Ectodermal cell (in vitro differentiated cells): Measurements from ENCODE around the gene ABHD14A.

Experiments used
- H3K27ac ChIP-seq: 2 replicates; pipeline ENCODE4 v1.7.0; 2013; ENCODE audit warnings: mild to moderate bottlenecking, low read depth, low read length; ENCODE audit not compliant: insufficient read depth, poor library complexity, severe bottlenecking
- H3K27me3 ChIP-seq: 2 replicates; pipeline ENCODE4 v1.7.0; 2013; ENCODE audit warnings: mild to moderate bottlenecking, low read length; ENCODE audit not compliant: insufficient read depth, control insufficient read depth, poor library complexity, severe bottlenecking
- H3K36me3 ChIP-seq: one replicate; pipeline ENCODE4 v1.7.0; 2013; ENCODE audit warnings: low read length; ENCODE audit not compliant: control insufficient read depth, insufficient read depth
- H3K4me1 ChIP-seq: one replicate; pipeline ENCODE4 v1.7.0; 2013; ENCODE audit warnings: low read length; ENCODE audit not compliant: control insufficient read depth, insufficient read depth
- H3K4me3 ChIP-seq: 2 replicates; pipeline ENCODE4 v1.7.0; 2013; ENCODE audit warnings: low read depth, low read length, control low read depth; ENCODE audit not compliant: insufficient read depth
- H3K9me3 ChIP-seq: 2 replicates; pipeline ENCODE4 v1.7.0; 2013; ENCODE audit warnings: mild to moderate bottlenecking, low read length, moderate library complexity; ENCODE audit not compliant: control insufficient read depth
- WGBS, 2 experiments: methylation state at CpG; one replicate each; pipeline ENCODE4 v1.1.7; 2013; ENCODE audit warnings: missing lambda C conversion rate in 2 of 2; 5-methylcytosine and 5-hydroxymethylcytosine counted together

ABHD14A gene

DNA sequence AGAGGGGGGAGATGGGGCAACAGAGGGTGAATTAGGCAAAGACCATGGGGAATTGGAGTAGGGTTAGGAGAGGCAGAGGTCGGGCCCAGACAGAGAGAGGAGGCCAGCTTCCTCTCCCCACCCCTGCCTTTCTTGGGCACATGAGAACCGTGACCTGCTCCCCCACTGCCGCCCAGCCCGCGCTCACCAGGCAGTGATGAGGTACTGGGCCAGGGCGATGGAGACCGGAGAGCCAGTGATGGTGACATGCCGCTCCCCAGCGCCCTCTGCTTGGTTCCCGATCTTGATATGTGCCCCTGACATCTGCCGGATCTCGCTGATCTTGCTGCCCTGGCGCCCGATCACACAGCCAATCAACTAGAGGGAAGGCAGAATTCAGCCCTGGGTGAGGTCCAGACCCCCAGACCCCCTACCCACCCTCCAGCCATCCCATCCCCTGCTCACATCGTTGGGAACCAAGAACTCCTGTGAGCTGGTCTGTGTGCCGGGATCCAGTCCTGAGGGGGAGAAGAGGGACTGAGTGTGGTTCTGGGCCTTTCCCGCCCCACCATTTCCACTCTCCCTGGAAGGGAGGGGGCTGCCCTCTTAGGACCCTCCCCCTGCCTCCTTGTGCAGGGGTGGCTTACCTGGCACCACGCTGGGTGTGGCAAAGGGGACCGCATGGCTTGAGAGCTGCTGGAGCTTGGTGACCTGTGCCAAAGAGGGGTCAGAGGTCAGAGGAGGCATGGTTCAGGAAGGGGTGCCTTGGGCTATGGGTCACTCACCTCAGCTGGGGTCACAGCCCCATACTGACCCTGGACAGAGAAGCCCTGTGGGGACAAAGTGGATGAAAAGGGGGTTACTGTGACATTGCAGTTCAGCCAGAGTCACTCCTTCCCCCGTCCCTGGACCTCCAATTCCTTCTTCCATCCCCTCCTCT, 16.0 kb upstream of the ABHD14A start:
- H3K4me3 ChIP-seq = no peak overlapping the region
- H3K4me1 ChIP-seq = peaks cover 17% of the 10 kb centered on the region
- no peak overlapping the region for H3K27ac ChIP-seq
- peaks cover 23% of the 10 kb centered on the region for H3K36me3 ChIP-seq
- 94% methylated on average over 20 of the region's 20 CpGs for WGBS, 2 experiments
- peaks cover 33% of the 10 kb centered on the region for H3K27me3 ChIP-seq
- no peaks in the 10 kb centered on the region for H3K9me3 ChIP-seq

DNA sequence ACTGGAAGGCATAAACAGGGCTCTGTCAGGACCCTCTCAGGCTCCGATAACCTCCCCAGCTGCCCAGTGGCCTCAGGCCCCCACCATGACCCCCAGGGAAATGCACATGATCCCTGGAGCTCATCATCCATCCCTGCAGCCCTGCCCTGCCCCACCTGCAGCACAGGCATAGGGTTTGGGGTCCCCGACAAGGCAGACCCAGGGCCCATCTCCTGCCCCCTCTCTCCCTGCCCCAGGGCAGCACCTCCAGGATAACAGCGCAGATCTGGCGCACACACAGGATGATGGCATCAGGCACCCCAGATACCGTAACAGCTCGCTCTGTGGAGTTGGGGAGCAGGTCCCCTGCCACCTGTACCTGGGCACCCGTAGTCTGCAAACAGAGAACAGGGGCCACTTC, 15.2 kb upstream of the ABHD14A start:
- Histone ChIP-seq H3K27me3 (peaks cover 25% of the 10 kb centered on the region), H3K9me3 (no peaks in the 10 kb centered on the region)
- WGBS, 2 experiments = 95 to 97% methylated on average over 7 of the region's 7 CpGs

DNA sequence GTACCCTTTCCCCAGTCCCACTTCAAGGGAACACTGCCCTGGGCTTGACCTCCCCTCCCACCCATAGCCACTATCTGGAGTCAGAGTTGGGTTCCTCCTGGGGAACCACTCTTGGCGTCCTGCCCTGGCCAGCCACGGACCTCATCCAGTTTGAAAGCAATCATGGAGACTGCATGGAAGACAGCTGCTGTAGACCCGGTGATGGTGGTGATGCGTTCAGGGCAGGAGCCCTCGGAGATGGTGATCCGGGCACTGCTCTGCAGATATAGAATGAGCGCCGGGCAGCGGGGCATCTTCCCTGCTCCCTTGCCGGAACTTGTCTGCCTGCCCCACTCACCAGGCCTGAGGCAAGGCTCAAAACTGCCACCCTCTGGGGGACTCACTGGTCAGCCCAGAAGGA, 14.5 kb upstream of the ABHD14A start:
- H3K9me3 ChIP-seq = no peaks in the 10 kb centered on the region
- peaks cover 23% of the 10 kb centered on the region for H3K36me3 ChIP-seq
- no peak overlapping the region for H3K27ac ChIP-seq
- 95 to 96% methylated on average over 10 of the region's 10 CpGs for WGBS, 2 experiments
- no peak overlapping the region for H3K4me3 ChIP-seq
- H3K4me1 ChIP-seq = peaks cover 31% of the 10 kb centered on the region
- H3K27me3 ChIP-seq = peaks cover 17% of the 10 kb centered on the region

More for the DNA sequence above, 15.2 kb upstream of the ABHD14A start:
- no peak overlapping the region for H3K4me3 ChIP-seq
- peaks cover 25% of the 10 kb centered on the region for H3K4me1 ChIP-seq
- no peak overlapping the region for H3K27ac ChIP-seq
- H3K36me3 ChIP-seq = peaks cover 23% of the 10 kb centered on the region

DNA sequence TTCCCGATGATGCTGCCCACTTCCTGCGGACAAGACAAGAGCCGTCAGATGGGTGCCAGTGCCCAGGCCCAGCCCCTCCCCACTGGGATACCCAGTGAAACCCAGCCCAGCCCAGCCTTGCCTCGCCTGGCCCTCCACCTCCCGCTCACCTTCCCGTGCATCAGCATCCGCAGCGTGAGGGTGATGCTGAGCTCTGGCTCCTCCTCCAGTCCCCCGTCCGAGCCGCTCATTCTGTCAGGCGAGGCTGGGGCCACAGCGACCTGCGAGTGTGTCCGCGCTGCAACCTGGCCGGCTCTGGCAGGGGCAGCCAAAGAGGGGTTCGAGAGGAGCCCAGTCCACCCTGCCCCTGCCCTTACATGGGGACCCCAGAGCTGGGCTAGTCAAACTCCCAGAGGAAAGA, 13.9 kb upstream of the ABHD14A start:
- Histone ChIP-seq H3K4me1 (peaks cover 35% of the 10 kb centered on the region), H3K27me3 (peaks cover 11% of the 10 kb centered on the region), H3K36me3 (peaks cover 23% of the 10 kb centered on the region), H3K4me3 (no peak overlapping the region), H3K9me3 (no peaks in the 10 kb centered on the region), H3K27ac (no peak overlapping the region)
- WGBS, 2 experiments = 93 to 96% methylated on average over 18 of the region's 18 CpGs

DNA sequence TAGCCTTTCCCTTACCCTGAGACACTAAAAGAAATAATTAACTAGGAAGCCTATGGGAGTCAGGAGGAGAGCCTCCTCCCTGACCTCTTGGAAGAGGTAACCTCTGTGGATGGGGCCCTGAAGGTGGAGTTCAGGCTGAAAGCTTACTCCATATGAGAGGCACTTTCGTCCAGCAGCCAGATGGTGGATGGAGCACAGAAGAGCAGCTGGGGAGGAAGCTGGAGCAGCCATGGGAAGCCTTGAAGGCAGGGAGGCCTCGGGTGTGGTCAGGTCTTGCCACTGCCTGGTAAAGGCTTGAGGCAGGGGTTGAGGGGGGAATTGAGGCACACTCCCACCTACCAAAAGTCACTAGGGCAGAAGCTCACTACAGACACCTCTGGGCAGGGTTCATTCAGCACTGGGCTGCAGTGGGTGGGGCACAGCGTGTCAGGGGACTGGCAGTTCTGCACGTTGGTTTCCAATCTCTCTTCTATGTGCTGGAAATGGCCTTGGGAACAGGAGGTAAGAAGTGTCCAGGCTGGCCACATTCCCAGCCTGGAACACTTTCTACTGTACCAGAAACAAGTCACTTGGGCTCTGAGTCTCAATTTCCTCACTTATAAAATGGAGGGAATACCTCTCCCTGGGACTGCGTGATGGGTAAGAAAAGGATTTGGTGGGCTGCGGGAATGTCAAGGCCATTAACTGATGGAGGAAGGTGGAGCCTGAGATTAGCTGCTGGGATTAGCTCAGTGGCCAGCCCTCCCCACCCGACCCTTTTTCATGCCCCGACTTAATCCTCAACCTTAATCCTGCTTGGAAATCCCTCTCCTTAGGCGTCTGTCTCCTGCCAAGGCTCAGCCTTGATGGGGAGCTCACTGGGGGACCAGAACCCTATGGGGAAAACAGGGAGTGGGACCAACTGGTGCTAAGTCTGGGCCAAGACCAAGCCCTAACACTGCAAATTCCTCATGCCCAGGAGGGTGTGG, 13.0 kb upstream of the ABHD14A start:
- no peaks in the 10 kb centered on the region for H3K9me3 ChIP-seq
- peaks cover 2% of the 10 kb centered on the region for H3K27me3 ChIP-seq
- no peak overlapping the region for H3K4me3 ChIP-seq
- peaks cover 23% of the 10 kb centered on the region for H3K36me3 ChIP-seq
- 73 to 86% methylated on average over 9 of the region's 9 CpGs for WGBS, 2 experiments
- H3K27ac ChIP-seq = no peak overlapping the region
- peaks cover 42% of the 10 kb centered on the region for H3K4me1 ChIP-seq

DNA sequence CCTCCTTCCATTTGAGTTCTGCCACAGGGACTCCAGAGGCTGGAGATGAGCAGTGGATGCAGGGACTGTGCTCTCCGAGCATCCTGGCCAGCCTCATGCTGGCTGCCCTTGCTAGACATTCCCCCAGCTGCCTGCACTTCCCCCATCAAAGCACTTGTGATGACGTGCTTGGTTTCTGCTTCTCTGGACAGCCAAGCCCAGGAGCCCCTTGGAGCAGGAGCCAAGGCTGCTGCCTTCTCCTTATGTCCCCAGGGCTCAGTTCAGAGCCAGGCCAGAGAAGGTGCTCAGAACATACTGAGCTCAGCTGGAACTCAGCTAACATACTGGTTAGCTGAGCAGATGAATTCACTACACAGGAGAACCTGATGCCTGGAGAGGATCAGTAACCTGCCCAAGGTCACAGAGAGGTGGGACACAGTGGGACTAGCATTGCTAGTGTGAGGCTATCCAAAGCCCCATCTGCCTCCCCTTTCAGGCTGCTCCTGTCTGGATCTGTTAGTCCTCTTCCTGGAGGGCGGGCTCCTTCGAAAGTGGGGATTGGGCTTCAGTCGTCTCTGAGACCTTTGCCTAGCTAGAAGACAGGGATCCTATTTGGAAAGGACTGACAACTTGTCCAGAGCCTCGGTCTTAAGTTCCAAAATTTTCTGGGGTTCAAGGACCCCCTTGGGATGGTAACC, 11.9 kb upstream of the ABHD14A start:
- Histone ChIP-seq H3K36me3 (peaks cover 18% of the 10 kb centered on the region), H3K4me3 (no peak overlapping the region), H3K27ac (no peak overlapping the region), H3K9me3 (no peaks in the 10 kb centered on the region), H3K4me1 (peaks cover 42% of the 10 kb centered on the region), H3K27me3 (no peaks in the 10 kb centered on the region)
- WGBS, 2 experiments = 87% methylated on average over 6 of the region's 6 CpGs

DNA sequence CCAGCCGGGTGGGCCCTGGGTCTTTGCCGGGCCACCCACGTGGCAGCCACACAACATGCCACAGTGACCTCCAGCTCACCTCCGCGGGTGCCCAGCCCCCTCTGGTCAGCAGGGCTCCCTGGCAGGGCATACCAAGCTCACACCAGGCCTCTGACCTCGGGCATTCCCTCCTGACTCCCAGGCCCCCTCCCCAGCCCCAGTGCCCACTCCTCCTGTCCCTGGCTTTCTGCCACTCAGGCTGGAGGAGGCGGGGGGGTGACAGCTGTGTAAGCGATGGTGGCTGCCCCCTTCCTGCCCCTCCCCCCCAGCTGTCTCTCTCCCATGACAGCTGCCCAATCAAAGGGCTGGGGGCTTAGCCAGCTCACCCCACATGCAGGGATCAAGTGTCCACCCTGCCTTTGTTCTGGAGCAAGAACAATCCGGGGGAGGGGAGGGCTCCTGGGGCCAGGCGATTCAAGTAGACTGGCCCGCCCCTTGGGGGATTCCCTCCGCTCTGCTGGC, 10.9 kb upstream of the ABHD14A start:
- Histone ChIP-seq H3K27me3 (no peaks in the 10 kb centered on the region), H3K4me3 (no peak overlapping the region), H3K4me1 (peaks cover 48% of the 10 kb centered on the region), H3K9me3 (no peaks in the 10 kb centered on the region), H3K36me3 (peaks cover 11% of the 10 kb centered on the region), H3K27ac (no peak overlapping the region)
- WGBS, 2 experiments = 19 to 23% methylated on average over 12 of the region's 12 CpGs

DNA sequence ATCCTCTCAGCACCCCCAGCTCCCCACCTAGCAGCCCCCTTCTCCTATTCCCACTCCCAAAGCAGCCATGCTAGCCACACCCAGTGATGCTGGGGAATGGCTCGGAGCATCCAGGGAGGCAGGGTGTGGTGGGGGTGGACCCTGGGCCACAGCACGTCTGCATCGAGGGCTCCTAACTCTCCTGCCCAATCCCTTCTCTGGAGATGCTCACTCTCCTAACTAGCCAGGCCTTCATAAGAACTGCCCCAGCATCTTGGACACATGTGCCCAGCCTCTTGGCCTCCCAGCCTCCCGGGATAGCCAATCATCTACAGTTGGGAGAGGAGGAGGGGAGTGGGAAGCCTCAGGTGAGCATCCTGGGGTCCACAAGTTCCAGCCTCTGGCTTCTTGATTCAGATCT, 10.3 kb upstream of the ABHD14A start:
- Histone ChIP-seq H3K9me3 (no peaks in the 10 kb centered on the region), H3K27ac (no peak overlapping the region), H3K36me3 (peaks cover 10% of the 10 kb centered on the region), H3K4me1 (peaks cover 54% of the 10 kb centered on the region), H3K27me3 (no peaks in the 10 kb centered on the region), H3K4me3 (no peak overlapping the region)
- 36 to 42% methylated on average over 4 of the region's 4 CpGs for WGBS, 2 experiments

DNA sequence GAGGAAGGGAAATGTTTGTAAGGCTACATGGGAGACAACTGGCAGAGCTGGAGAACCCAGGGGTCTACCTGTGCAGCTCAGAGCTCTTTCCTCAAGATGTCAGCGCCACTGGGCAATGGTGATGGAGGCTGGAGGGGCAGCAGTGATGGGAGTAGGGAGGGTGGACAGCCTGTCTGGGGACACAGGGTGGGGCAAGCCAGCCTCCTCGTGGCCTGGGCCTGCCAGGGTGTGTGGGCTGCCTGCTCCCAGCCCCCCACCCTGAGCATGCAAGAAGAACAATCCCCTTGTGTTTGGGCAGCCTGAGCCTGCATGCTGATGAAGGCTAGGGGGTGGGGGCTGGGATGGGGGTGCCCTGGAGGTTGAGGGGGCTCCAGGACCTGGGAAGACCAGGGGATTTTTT, 8.8 kb upstream of the ABHD14A start:
- Histone ChIP-seq H3K27me3 (no peaks in the 10 kb centered on the region), H3K36me3 (no peaks in the 10 kb centered on the region), H3K9me3 (no peaks in the 10 kb centered on the region), H3K27ac (no peak overlapping the region), H3K4me1 (peaks cover 60% of the 10 kb centered on the region), H3K4me3 (peak overlapping the region; percentile 78)
- 51 to 59% methylated on average over 2 of the region's 2 CpGs for WGBS, 2 experiments
